HepG2 (cell line): ENCODE measurements around the gene DCAF8. TPM values are rescaled to one million over a fixed set of nuclear protein-coding genes. Genes with fewer than 3 reads are reported as not detected.
A peak's percentile ranks its signal among the peaks of the same experiment; 100 is the strongest.

Experiments used
- ARID3A ChIP-seq: IDR thresholded peaks from 2 replicates; pipeline ENCODE4 v1.6.1; 2012; ENCODE audit warnings: low read depth, low read length, improper control_type of control experiment
- ATF6 ChIP-seq: sonication (generic); formaldehyde crosslinking; conservative IDR thresholded peaks from 2 replicates; pipeline ENCODE4 v1.4.0; 2020; ENCODE audit warnings: missing genetic modification reagents
- CAMTA2 ChIP-seq: sonication (generic); formaldehyde crosslinking; IDR thresholded peaks from 2 replicates; pipeline ENCODE4 v1.4.0; 2020; ENCODE audit warnings: mild to moderate bottlenecking, missing genetic modification reagents, borderline replicate concordance
- FOXA1 ChIP-seq, 2 experiments: fragments of 450-650 bp in 1 of 2; sonication (generic) in 1 of 2; formaldehyde crosslinking in 1 of 2; IDR thresholded peaks; 2 replicates each; pipeline versions ENCODE4 v1.4.0 to v1.6.1; 2016 to 2020; ENCODE audit warnings: missing genetic modification reagents in 1 of 2
- JARID2 ChIP-seq: sonication (generic); formaldehyde crosslinking; IDR thresholded peaks from 2 replicates; pipeline ENCODE4 v1.8.1; 2023; ENCODE audit warnings: missing genetic modification reagents, inconsistent platforms; ENCODE audit not compliant: insufficient replicate concordance
- JUNB ChIP-seq: sonication (generic); formaldehyde crosslinking; IDR thresholded peaks from 2 replicates; pipeline ENCODE4 v1.8.0; 2022; ENCODE audit warnings: missing genetic modification reagents, mild to moderate bottlenecking, borderline replicate concordance
- KDM1A ChIP-seq: IDR thresholded peaks from 2 replicates; pipeline ENCODE4 v1.6.1; 2016; ENCODE audit warnings: missing compliant biosample characterization
- NAIF1 ChIP-seq: sonication (generic); formaldehyde crosslinking; IDR thresholded peaks from 2 replicates; pipeline ENCODE4 v1.5.0; 2020; ENCODE audit warnings: mild to moderate bottlenecking, missing genetic modification reagents, borderline replicate concordance
- PATZ1 ChIP-seq: sonication (generic); formaldehyde crosslinking; IDR thresholded peaks from 2 replicates; pipeline ENCODE4 v1.4.0; 2020; ENCODE audit warnings: missing genetic modification reagents
- PBX2 ChIP-seq: IDR thresholded peaks from 2 replicates; pipeline ENCODE4 v1.6.1; 2016; ENCODE audit warnings: control low read depth
- THAP7 ChIP-seq: sonication (generic); formaldehyde crosslinking; IDR thresholded peaks from 2 replicates; pipeline ENCODE4 v1.8.1; 2023; ENCODE audit warnings: mild to moderate bottlenecking, missing genetic modification reagents
- TOPORS ChIP-seq: sonication (generic); formaldehyde crosslinking; IDR thresholded peaks from 2 replicates; pipeline ENCODE4 v1.8.0; 2023; ENCODE audit warnings: mild to moderate bottlenecking, missing genetic modification reagents
- ZBTB33 ChIP-seq: sonication (generic); formaldehyde crosslinking; IDR thresholded peaks from 2 replicates; pipeline ENCODE4 v1.4.0; 2020; ENCODE audit warnings: missing genetic modification reagents
- ZIK1 ChIP-seq: sonication (generic); formaldehyde crosslinking; IDR thresholded peaks from 2 replicates; pipeline ENCODE4 v1.5.0; 2020; ENCODE audit warnings: mild to moderate bottlenecking, low read depth, missing genetic modification reagents, borderline replicate concordance
- ZNF749 ChIP-seq: sonication (generic); formaldehyde crosslinking; IDR thresholded peaks from 2 replicates; pipeline ENCODE4 v1.8.0; 2022; ENCODE audit warnings: mild to moderate bottlenecking, missing genetic modification reagents, moderate library complexity, borderline replicate concordance
- ZSCAN31 ChIP-seq: sonication (generic); formaldehyde crosslinking; IDR thresholded peaks from 2 replicates; pipeline ENCODE4 v1.5.0; 2020; ENCODE audit warnings: low read depth, mild to moderate bottlenecking, missing genetic modification reagents
- polyA plus RNA-seq, 8 experiments: library from polyadenylated mRNA; depleted of rRNA in 3 of 8; stranded (reverse) in 7 of 8; unstranded in 1 of 8; fragments of >200 nt; fragmentation: Illumina TruSeq in 4 of 8; extraction: Trizol in 4 of 8; gene quantifications; 2 replicates each; pipeline versions ENCODE4 v1.2.1 to v1.2.3, GENCODE V29; 2011 to 2016; ENCODE audit warnings: low read depth in 4 of 8, missing spikeins in 1 of 8, mixed read lengths in 1 of 8; ENCODE audit not compliant: insufficient read depth in 1 of 8
- total RNA-seq, 5 experiments: library from RNA; depleted of rRNA; stranded (reverse); fragments of >200 nt; fragmentation: Illumina TruSeq; extraction: Trizol; gene quantifications; 2 replicates each; pipeline ENCODE4 v1.2.3, GENCODE V29; 2016; ENCODE audit warnings: low read depth in 1 of 5

Gene DCAF8
- total and polyA plus RNA-seq, 2 of the 13 experiments (the other 11 are each of a cell fraction or from before 2014, with no cell fraction given): 73.4 to 79.8 TPM

GRCh38 chr1:160193091-160193819, 69.1 kb downstream of the DCAF8 start (continued):
- TF ChIP-seq ZBTB33 (no peak), THAP7 (no peak), ZIK1 (CRISPR knock-in tag) (0 out of 2 replicates have a peak, but pooled peaks have one; percentile 58), JARID2 (CRISPR knock-in tag) (no peak), KDM1A (CRISPR knock-in tag) (no peak), JUNB (CRISPR knock-in tag) (no peak), ZSCAN31 (CRISPR knock-in tag) (peak; percentile 27; the same call in 1 of the 2 replicates), CAMTA2 (CRISPR knock-in tag) (0 out of 2 replicates have a peak, but pooled peaks have one; percentile 29), ARID3A (peak; percentile 52; the same call in 1 of the 2 replicates), PATZ1 (CRISPR knock-in tag) (peak; percentile 61), FOXA1 (IDR thresholded peaks at IDR 0.05) (no peak), FOXA1 (CRISPR knock-in tag; IDR thresholded peaks at IDR 0.05) (no peak), TOPORS (CRISPR knock-in tag) (no peak), PBX2 (CRISPR knock-in tag) (no peak), ZNF749 (no peak), NAIF1 (CRISPR knock-in tag) (no peak), ATF6 (CRISPR knock-in tag) (no peak)
